HG03139 (cell line): ENCODE measurements around the gene RPS19.

Experiments used
- ATAC-seq: cut with Tn5 transposase; IDR thresholded peaks from one replicate; pipeline ENCODE4 v1.9.1; 2021; ENCODE audit not compliant: unreplicated experiment

Gene RPS19

GRCh38 chr19:41897181-41897580 is 37.1 kb downstream of the RPS19 start:
- no peak for ATAC-seq

- ATAC-seq = no peak
Observed at GRCh38 chr19:41897820-41898219, 37.8 kb downstream of the RPS19 start.

GRCh38 chr19:41898235-41898634 is 38.2 kb downstream of the RPS19 start:
- ATAC-seq = no peak

- ATAC-seq = no peak
Observed at GRCh38 chr19:41901707-41902360, 41.8 kb downstream of the RPS19 start.

GRCh38 chr19:41902594-41902993 is 42.5 kb downstream of the RPS19 start:
- ATAC-seq = no peak

- no peak for ATAC-seq
Observed at GRCh38 chr19:41903193-41903953, 43.3 kb downstream of the RPS19 start.

- no peak for ATAC-seq
Observed at GRCh38 chr19:41904118-41904870, 44.2 kb downstream of the RPS19 start.

GRCh38 chr19:41905273-41906002 is 45.4 kb downstream of the RPS19 start:
- no peak for ATAC-seq

- ATAC-seq = no peak
Observed at GRCh38 chr19:41906271-41906670, 46.2 kb downstream of the RPS19 start.

- ATAC-seq = no peak
Observed at GRCh38 chr19:41906916-41907680, 47.0 kb downstream of the RPS19 start.

- ATAC-seq = no peak
Observed at GRCh38 chr19:41907994-41908615, 48.0 kb downstream of the RPS19 start.

- no peak for ATAC-seq
Observed at GRCh38 chr19:41908724-41909464, 48.8 kb downstream of the RPS19 start.

GRCh38 chr19:41909706-41910105 is 49.7 kb downstream of the RPS19 start:
- ATAC-seq = no peak

GRCh38 chr19:41910240-41910991 is 50.4 kb downstream of the RPS19 start:
- ATAC-seq = no peak

- no peak for ATAC-seq
Observed at GRCh38 chr19:41910992-41911888, 51.2 kb downstream of the RPS19 start.

GRCh38 chr19:41911889-41912731 is 52.1 kb downstream of the RPS19 start:
- no peak for ATAC-seq
